Activated gamma-delta T cell treated with anti-CD3 and anti-CD28 coated beads, Interleukin-2, amount 50 U/mL, for 16 hours (primary cell): ENCODE data around the gene C1QTNF9B.
"Not testable (repeated sequence)": the region's sequence is repeated elsewhere in the genome, so short reads cannot be mapped to it uniquely, and the experiment has no call there.

Experiments used
- DNase-seq: peaks from one replicate; pipeline ENCODE4 v3.0.0-alpha.2; 2020; ENCODE audit warnings: low read depth

Gene C1QTNF9B

DNA sequence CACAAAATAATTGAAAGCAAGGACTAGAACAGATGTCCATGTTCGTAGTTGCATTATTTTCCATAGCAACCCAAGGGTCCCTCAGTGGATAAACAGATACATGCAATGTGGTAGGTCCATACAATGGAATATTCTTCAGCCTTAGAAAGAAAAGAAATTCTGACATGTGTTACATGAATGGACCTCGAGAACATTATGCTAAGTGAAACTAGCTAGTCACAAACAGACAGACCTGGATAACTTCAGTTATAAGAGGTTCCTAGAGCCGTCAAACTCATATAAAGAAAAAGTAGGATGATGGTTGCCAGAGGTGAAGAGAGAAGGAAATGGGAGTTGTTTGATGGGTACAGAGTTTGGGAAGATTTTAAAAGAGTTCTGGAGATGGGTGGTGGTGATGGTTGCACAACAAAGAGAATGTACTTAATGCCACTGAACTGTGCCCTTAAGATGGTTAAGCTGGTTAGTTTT, at the start of gene C1QTNF9B:
C1QTNF9B (minus strand) TSS at position 51 of the 468 bp plus-strand sequence.
- DNase-seq, result not testable (repeated sequence)

GRCh38 chr13:23946900-23947299, 49.6 kb upstream of the C1QTNF9B start:
- no peak for DNase-seq

DNA sequence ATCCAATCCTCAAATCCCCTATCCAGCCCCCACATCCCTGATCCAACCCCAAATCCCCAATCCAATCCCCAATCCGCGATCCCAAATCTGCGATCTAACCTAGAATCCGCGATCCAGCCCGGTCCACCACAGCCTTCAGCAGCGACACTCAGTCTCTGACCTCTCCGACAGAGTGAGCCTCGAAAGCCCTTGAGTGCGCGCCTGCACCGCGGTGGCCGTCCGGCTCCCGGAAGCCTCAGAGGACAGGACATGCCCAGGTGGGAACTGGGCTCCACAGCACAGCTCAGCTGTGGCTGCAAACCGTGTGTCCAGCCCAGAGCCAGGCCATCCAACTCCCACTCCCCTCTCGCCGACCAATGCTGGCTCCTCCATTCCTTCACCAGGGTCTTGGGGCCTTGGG, 48.8 kb upstream of the C1QTNF9B start:
- no peak for DNase-seq

DNA sequence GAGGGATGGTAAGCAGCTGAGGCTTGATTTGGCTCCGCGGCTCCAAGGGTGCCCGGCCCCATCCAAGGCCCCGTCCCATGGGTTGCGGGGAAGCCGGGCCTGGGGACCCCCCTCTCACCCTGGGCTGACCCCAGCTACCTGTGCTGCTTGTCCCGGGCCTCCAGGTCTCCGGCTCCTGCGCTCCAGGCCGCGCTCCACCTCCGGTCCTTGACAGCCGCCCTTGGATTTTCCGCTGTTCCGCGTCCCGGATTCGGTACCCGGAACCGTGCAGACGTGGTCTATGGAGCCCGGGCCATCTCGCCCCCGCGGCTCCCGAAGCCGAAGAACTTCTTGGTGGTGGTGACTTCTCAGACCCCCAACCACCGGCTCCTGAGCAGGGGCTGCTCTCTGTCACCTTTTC, 48.3 kb upstream of the C1QTNF9B start:
- DNase-seq, result no peak

DNA sequence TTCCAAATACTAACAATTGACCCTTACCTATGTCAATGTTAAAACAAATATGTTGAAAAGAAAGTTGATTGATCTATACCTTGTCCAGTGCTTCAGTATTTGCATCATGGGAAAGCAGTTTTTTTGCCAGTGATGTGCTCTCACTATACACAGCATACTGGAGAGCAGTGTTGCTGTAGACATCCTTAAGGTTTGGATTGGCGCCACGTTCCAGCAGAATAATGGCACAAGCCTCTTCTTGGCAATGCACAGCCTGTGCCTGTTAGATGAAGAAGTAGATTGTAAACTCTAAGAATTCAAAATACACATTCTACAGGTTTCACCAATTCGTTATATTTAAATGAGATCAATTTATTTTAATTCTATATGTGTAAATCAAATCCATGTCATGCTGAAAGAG, 43.9 kb upstream of the C1QTNF9B start:
- DNase-seq, result no peak

DNA sequence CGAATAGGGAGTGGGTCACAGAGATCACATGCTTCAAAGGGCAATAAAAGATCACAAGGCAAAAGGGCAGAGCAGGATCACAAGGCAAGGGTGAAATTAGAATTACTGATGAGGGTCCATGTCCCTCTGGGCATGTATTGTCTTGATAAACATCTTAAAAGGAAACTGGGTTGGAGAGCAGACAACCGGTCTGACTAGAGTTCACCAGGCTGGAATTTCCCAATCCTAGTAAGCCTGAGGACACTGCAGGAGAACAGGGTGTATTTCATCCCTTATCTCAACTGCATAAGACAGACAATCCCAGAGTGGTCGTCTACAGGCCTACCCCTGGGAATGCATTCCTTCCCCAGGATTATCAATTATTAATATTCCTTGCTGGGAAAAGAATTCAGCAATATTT, 42.4 kb upstream of the C1QTNF9B start:
- not testable (repeated sequence) for DNase-seq

DNA sequence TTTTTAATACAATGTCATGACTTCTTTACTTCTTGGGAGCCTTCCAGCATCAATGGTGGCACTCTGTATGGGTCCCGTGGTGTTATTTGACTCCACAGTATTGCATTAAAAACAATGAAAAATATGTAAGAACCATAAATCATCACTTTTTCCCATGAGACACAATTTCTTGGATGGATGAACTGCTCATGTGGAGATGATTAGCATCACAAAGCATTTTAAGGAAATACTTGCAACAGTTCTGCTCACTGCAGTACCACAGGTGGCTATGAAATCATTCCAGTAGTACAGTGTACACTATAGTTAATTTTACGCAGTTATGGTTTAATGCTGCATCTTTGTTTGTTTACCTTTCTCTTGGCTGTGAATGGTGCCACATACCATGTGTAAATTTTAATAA, 37.2 kb upstream of the C1QTNF9B start:
- no peak for DNase-seq

DNA sequence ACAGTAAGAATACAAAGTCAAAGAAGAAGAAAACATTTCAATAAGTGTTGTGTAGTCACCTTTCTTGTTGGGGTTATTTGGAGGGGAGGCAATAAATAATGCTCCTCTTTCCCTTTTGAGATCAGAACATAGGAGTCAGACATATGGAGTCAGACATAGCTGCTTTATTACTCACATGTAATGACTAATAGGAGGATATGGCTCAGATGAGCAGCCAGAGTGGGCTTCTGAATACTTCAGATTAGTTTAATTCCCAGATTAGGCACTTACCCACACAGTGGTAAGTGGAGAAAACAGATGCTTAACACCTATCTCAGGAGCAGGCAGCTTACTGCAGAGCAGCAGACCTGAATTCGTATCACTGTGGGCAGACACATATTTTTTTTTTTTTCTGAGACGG, 31.7 kb upstream of the C1QTNF9B start:
- no peak for DNase-seq

GRCh38 chr13:23923031-23923430, 25.7 kb upstream of the C1QTNF9B start:
- DNase-seq, result no peak

GRCh38 chr13:23922005-23922932, 25.0 kb upstream of the C1QTNF9B start:
- no peak for DNase-seq

DNA sequence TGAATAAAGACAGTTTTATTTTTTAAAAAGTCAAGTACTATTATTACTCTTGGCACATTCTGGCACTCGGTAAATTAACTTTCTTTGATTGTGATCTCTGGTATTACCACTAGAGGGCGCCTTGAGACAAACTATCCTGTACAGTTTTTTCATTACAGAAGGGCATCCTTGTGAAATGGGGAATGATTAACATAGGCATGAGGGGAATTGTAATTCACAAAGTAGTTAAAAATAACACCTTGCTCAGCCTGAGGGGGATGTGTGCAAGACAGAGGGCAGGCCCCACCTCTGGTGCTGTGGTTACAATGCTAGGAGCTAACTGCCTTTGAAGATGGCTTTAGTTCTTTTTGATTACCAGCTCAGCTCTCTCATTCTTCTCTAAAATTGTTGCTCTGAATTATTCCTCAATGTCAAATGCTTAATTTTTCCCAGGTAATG, 24.2 kb upstream of the C1QTNF9B start:
- no peak for DNase-seq

DNA sequence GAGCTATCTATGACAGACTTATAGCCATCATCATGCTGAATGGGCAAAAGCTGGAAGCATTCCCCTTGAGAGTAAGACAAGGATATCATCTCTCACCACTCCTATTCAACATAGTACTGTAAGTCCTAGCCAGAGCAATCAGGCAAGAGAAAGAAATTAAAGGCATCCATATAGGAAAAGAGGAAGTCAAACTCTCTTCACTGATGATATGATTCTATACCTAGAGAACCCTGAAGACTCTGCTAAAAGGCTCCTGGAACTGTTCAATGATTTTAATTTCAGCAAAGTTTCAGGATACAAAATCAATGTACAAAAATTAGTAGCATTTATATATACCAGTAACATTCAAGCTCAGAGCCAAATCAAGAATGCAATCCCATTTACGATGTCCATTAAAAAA, 21.7 kb upstream of the C1QTNF9B start:
- no peak for DNase-seq

DNA sequence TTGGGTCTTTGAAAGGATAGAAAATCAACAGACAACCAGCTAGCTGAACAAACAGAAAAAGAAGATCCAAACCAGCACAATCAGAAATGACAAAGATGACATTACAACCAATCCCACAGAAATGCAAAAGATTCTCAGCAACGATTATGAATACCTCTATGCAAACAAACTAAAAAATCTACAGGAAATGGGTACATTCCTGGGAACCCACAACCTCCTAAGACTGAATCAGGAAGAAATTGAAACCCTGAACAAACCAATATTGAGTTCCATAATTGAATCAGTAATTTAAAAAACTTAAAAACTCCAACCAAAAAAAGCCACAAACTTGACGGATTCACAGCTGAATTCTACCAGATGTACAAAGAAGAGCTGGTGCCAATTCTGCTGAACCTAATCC, 20.9 kb upstream of the C1QTNF9B start:
- no peak for DNase-seq

- DNase-seq, result no peak
Measured at GRCh38 chr13:23915308-23915707, 18.0 kb upstream of the C1QTNF9B start.

GRCh38 chr13:23912469-23912868, 15.2 kb upstream of the C1QTNF9B start:
- no peak for DNase-seq

- DNase-seq, result no peak
Measured at GRCh38 chr13:23909606-23910005, 12.3 kb upstream of the C1QTNF9B start.

- no peak for DNase-seq
Measured at GRCh38 chr13:23905766-23906165, 8.5 kb upstream of the C1QTNF9B start.

- DNase-seq, result no peak
Measured at GRCh38 chr13:23903906-23904280, 6.6 kb upstream of the C1QTNF9B start.

DNA sequence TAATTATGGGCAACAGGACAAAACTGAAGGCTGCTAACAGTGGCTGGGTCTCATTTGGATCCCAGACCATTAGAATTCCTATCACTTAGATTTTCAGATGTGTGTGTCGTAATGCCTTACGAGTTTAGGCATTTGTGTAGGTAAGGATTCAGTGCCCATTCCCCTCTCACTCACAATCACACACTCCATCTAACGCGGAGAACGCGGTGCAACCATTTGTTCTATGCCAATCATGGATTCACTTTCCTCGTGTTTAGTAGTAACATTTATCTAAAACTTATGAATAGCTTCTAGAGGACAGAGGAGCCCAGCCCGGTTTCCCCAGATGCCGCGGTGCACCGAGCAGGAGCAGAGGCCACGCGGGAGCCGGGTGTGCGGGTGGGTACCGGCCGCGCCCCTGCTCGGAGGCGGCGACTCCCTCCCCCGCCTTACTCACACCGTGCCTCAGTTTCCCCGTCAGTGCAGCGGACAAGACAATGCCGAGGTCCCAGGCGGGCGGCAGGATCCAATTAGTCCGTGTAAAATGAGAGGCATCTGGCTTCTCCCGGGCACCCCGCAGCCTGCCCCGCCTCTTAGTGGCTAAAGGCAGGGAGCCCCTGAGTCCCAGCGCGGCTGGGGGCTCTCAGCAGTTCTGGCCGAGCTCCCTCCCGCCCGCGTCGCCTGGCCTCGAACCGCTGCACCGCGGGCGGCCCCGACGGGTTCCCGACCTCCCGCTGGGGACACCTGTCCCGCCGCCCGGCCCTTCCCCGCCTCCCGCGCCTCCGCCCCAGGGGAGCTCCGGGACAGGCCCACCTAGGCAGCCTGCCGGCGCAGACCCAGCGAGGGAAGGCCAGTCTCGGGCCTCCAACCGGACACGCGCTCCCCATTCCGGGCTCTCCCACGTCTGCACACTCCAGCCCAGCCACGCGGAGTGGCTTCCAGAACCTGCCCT, 5.9 kb upstream of the C1QTNF9B start:
- no peak for DNase-seq

GRCh38 chr13:23901365-23901764, 4.1 kb upstream of the C1QTNF9B start:
- no peak for DNase-seq

DNA sequence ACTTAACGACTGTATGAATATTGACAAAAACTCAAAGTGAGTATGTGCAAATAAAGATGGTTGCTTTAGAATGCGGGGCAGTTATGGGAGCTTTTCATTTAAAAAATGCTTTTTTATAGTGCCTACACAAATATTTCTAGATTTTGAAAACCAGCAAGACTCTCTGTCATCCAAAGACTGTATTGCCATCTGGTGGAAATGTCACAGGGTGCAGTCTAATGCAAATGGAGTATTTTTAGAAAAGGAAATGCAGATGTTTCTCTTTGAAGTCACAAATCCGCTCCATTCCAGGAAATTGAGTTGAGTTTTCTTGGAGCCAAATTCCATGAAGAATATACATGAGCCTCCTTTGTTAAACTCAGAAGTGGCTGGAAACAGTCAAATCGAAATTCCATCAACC, 2.3 kb upstream of the C1QTNF9B start:
- DNase-seq, result no peak

DNA sequence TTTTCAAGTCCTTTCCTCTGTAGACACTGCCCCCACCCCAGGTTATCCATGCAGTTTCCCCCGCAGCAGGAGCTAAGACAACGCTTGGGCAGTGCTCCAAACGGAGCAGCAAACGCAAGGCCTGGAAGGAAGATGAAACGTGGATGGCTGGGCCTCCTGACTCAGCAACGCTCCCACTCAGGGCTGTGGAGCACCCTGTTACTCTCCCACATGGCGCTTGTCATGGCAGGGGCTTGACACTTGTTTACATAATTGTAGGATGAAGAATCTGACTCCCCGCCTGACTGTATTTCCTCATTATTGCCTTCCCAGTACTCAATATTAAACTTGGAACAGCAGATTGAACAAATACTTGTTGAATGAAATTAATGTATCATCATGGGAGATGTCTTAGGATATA, 799 bp upstream of the C1QTNF9B start:
- no peak for DNase-seq

DNA sequence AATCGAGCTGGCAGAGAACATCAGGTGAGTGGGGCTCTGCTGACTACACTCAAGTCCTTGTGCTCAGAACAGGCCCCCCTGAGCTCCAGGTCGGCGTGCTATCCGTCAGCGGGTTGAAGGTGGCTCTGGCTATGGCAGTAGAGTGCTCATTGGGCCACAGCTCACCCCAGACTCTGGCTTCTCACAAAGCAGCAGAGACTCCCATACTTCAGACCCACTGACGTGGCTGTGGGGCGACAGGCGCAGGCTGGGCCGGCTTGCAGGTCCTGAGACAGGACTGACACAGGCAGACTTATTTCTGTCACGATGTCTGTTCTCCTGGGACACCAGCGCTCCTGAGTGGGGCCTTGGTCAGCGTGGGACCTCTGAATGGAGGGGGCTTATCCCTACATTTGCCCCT, 2.6 kb downstream of the C1QTNF9B start:
- not testable (repeated sequence) for DNase-seq
